CD4-positive, alpha-beta T cell treated with Interleukin-6 at 100 ng/mL for 8 hours (primary cell): Measurements from ENCODE around the gene AHI1.

Experiments
- DNase-seq: peaks from one replicate; pipeline ENCODE4 v3.0.0-alpha.2; 2020; ENCODE audit warnings: mixed read lengths, low spot score

AHI1 gene

GRCh38 chr6:135451617-135452190 lies 45.8 kb downstream of the AHI1 start:
- peak; percentile 21 for DNase-seq

DNA sequence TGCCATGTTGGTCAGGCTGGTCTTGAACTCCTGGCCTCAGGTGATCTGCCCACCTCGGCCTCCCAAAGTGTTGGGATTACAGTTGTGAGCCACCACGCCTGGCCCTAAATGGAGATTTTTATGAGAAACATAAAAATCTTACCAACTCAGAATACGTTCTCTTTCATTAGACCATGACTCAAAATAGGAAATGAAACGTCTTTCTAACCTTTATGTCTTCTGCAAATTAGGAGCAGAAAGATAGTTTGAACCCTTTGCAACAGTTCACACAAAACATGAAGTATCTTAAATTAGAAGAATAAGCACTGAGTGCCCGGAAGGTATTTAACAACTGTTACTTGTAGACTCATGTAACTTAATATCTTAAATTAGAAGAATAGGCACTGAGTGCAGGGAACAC lies 48.3 kb downstream of the AHI1 start:
- no peak for DNase-seq

- DNase-seq, result no peak
Measured at GRCh38 chr6:135440087-135440792, 57.3 kb downstream of the AHI1 start.

- DNase-seq, result no peak
Measured at GRCh38 chr6:135439549-135439948, 58.0 kb downstream of the AHI1 start.

DNA sequence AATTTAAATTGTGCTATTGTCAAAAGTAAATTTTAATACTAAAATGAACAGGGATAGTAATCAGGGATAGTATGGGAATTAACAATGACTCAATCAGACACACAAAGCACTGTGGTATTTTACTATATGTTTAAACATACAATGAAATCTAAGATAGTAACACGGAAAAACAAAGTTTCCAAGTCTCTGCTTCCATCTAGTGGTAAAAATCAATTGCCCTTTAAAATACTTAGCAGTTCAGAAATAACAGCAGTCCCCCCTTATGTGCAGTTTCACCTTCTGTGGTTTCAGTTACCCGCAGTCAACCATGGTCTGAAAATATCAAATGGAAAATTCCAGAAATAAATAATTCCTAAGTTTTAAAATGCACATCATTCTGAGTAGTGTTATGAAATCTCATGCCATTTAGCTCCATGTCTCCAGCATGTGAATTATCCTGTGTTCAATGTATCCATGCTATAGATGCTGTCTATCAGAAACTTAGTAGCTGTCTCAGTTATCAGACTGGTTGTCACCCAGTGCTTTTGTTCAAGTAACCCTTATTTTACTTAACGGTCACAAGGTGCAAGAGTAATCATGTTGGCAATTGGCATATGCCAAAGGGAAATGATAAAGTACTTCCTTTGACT lies 58.5 kb downstream of the AHI1 start:
- DNase-seq, result peak; percentile 2

GRCh38 chr6:135434991-135435390 lies 62.5 kb downstream of the AHI1 start:
- no peak for DNase-seq

- no peak for DNase-seq
Measured at GRCh38 chr6:135434095-135434494, 63.4 kb downstream of the AHI1 start.

GRCh38 chr6:135428078-135428477 lies 69.5 kb downstream of the AHI1 start:
- no peak for DNase-seq

GRCh38 chr6:135426833-135427232 lies 70.7 kb downstream of the AHI1 start:
- no peak for DNase-seq

DNA sequence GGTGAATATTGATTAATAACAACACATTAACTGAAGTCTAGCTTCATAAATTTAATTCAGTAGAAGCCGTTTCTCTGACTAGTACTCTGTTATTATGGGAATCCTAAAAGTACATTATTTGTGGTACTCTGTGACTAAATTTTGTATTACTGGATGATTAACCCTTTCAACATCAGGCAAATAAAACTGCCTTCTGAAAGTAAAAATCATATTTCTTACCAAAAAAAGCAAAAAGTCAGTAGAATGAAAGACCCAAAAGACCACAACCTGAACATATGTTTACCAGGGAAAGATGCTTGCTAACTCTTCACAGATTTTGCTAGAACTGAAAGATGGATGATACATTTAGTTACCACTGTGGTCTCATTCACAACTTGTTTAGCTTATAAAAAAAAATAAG lies 73.2 kb downstream of the AHI1 start:
- no peak for DNase-seq

DNA sequence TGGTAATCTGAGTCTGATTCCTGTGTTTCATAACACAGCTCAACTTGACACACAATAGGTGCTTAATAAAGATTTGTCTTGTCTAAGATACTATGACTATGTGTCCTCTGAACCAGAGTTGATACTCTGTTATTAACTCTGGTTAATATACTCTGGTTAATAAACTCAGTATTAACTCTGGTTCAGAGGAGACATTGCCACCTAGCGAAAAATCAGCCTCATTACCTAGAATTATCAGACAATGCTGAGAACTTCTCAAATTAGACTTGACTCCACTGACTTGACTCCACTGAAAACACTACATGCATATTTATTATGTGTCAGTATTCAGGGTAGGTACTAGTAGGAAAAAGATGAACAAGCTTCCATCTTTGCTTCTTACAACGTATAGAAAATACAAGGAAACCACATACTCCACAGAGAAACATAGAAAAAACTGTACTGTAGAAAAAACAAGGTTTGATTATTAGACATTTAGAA lies 73.9 kb downstream of the AHI1 start:
- DNase-seq, result peak; percentile 16

DNA sequence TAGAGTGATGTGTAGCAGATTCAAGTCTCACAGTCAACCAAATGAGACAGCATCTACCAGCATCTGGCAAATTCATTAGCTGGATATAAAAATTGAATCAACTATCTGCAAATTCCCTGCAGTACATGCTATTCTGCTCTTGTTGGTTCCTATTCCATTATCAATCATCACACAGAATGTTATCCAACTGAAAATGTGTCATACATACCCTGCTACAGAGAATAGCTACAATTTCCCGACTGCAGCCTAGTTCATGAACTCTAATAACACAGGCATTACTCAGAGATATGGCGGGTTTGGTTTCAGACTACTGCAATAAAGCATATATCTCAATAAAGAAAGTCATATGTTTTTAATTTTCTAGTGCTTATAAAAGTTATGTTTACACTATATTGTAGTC lies 78.4 kb downstream of the AHI1 start:
- DNase-seq, result no peak

DNA sequence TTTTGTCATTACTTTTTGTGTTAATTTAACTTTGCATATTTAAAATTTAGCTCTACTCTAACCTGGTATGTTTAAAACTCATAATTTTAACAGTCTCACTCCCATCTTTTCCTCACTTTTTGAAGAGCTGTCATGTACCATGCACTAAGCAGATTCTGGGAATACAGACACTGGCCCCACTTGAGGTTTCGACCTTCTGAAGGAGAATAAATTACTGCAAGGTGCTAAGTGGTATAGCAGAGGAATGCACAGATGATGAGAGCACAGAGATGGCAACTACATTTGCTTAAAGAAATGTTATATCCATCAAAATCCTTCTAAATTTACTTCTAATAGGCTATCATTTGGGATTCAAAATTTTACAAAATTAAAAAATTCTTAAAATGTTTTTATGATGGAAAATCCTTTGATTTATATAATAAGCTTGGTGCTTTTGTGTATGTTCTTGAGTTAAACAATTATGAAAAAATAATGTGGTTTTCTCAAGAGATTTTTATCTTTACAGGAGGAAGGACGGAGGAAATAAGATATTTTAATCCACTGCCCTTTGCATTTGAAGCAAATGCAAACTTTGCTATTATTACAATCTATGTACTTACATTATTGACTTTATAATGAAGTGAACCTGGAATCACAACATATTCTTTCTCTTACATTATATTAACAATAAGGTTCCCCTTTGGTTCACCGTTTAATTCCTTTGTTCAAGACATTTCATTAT lies 79.3 kb downstream of the AHI1 start:
- DNase-seq, result no peak

DNA sequence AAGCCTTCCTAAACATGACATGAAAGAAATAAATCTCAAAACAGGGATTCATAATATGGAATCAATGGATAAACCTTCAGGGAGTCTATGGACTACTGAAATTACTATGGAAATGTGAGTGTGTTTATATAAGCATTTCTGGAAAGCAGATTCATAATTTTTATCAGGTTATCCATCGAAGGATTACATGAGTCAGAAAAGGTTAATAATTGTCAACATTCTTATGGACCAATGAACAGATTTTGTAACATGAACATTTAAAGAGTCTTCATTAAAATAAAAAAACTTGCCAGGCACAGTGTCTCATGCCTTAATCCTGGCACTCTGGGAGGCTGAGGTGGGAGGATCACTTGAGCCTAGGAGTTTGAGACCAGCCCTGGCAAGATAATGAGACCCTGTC lies 84.8 kb downstream of the AHI1 start:
- no peak for DNase-seq

DNA sequence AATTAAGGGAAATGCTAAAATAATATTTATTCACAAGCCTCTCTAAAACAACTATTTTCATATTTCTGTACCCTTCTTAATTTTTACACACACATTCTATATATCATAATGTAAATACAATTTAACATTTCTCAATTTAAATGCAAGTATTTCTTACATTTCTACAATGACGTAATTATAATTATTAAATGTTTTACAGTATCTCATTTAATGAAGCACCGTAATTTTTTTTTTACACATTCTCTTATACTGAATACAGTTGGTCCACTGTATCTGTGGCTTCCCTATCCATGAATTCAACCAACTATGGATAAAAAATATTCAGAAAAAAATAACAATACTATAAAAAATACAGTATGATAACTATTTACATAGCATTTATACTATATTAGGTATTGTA lies 85.7 kb downstream of the AHI1 start:
- no peak for DNase-seq

DNA sequence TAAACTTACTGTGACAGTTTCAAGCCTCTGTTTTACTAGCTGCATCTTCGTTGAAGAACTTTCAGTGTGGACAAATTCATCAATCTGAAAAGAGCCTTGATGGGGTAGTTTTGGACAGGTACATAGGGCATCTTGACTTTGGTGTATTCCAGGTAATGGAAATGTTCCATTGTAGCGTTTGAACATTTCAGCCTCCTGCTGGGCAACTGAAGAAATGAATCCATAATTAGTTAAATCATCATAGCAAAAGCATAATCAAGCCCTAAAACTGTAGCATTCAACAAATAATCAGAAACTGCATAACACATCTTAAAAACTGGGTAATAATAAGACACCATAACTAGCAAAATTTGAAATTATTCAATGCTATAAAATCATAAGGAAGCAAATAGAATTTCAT lies 86.2 kb downstream of the AHI1 start:
- DNase-seq, result no peak

DNA sequence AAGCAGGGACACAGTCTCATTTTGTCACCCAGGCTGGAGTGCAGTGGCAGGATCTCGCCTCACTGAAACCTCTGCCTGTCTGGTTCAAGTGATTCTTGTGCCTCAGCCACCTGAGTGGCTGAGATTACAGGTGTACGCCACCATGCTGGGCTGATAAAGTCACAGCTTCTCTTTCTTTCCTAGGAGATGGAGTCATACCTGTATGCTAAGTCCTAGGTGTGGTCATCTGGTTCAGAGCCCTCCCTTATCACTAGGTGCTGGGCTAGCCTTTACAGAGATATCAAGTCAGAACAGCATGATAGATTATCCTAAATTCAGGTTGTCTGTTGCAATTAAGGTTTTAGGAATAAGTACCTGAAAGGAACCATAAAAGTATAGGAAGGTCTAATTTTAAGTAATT lies 86.7 kb downstream of the AHI1 start:
- no peak for DNase-seq

- no peak for DNase-seq
Measured at GRCh38 chr6:135403584-135403983, 94.0 kb downstream of the AHI1 start.

GRCh38 chr6:135402311-135402710 lies 95.2 kb downstream of the AHI1 start:
- no peak for DNase-seq

GRCh38 chr6:135397172-135397952 lies 100.2 kb downstream of the AHI1 start:
- DNase-seq, result no peak

DNA sequence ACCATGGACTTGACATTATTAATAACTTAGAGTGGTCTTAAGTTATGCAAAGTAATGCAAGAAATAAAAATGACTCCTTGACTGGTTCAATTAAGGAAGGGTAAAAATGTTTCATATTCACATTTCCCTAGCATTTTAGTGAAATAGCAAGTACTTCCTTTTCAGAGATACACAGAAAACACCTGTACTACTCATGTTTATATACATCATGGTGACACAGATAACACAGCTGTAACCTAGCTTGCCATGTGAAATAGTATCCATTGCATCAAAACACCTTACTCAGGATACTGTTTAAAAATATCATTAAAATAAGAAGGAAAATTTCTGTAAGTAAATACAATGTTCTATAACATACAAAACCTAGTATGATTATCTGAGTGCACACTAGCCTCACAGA lies 102.4 kb downstream of the AHI1 start:
- DNase-seq, result no peak

GRCh38 chr6:135393289-135393688 lies 104.3 kb downstream of the AHI1 start:
- DNase-seq, result no peak
